ENCODE measurements around the gene CSMD2. TPM values are rescaled to one million over a fixed set of nuclear protein-coding genes. Genes with fewer than 3 reads are reported as not detected.

CSMD2 gene
- total RNA-seq, 2 experiments from 2014 or later = not detected

DNA sequence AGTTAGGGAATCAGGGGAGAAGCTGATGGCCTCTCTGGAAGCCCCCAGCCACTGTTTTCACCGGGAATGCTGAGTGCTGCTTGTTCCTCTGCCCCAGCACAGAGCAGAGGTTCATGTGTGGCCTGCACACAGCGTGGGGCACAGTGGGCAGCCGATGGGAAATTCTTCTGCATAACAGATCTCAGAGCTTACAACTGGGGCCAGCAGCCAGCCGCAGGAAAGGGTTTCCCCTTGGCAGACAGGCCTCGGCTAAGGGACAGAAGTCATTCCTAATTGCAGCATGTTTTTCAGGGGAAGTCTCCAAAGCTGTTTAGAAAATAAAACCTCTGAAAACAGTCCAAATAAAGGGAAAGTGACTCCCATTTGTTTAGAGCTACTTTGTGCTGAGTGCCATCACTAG lies 278.5 kb downstream of the CSMD2 start:
- Mint-ChIP-seq H3K27me3 (peaks cover 21% of the 10 kb centered on the region), H3K4me3 (no peak overlapping the region), H3K27ac (no peak overlapping the region), H3K36me3 (ENCODE audit: low read depth) (no peaks in the 10 kb centered on the region), H3K9me3 (no peaks in the 10 kb centered on the region), H3K4me1 (ENCODE audit: low read depth) (no peaks in the 10 kb centered on the region)
- DNase-seq (no peak), ATAC-seq (no peak)
- intact Hi-C loops (cut with micrococcal nuclease) = no loop called here
- TF ChIP-seq, protein P1, sequence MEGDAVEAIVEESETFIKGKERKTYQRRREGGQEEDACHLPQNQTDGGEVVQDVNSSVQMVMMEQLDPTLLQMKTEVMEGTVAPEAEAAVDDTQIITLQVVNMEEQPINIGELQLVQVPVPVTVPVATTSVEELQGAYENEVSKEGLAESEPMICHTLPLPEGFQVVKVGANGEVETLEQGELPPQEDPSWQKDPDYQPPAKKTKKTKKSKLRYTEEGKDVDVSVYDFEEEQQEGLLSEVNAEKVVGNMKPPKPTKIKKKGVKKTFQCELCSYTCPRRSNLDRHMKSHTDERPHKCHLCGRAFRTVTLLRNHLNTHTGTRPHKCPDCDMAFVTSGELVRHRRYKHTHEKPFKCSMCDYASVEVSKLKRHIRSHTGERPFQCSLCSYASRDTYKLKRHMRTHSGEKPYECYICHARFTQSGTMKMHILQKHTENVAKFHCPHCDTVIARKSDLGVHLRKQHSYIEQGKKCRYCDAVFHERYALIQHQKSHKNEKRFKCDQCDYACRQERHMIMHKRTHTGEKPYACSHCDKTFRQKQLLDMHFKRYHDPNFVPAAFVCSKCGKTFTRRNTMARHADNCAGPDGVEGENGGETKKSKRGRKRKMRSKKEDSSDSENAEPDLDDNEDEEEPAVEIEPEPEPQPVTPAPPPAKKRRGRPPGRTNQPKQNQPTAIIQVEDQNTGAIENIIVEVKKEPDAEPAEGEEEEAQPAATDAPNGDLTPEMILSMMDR (IDR thresholded peaks at IDR 0.05) = no peak
- CTCF ChIA-PET = no interaction called here
- POLR2A ChIA-PET = no interaction called here

DNA sequence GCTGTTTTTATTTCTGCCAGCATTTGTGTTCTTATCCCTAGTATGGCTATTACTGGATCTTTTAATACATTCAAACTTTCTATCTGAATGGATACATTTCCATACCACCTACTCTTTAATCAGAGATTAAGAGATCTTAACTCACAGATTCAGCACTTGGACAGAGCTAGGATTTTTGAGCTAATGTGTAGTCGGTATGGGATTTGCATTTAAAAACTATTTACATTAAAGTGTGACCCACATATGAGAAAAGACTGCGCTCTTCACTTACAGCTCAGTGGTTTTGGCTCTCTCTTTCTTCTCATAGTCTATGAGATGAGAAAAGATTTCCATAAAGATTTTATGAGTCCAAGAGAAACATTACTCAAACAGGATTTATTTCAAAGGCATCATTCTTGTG lies 284.7 kb downstream of the CSMD2 start:
- no peaks in the 10 kb centered on the region for H3K9me3 Mint-ChIP-seq
- no peak overlapping the region for H3K4me3 Mint-ChIP-seq
- H3K4me1 Mint-ChIP-seq (ENCODE audit: low read depth) = no peaks in the 10 kb centered on the region
- H3K36me3 Mint-ChIP-seq (ENCODE audit: low read depth) = no peaks in the 10 kb centered on the region
- no peak for ATAC-seq
- no peak for DNase-seq
- ChIA-PET POLR2A (no interaction called here), CTCF (no interaction called here)
- H3K27me3 Mint-ChIP-seq = peaks cover 24% of the 10 kb centered on the region
- H3K27ac Mint-ChIP-seq = no peak overlapping the region
- TF ChIP-seq, protein P1 (IDR thresholded peaks at IDR 0.05) = no peak
- intact Hi-C loops (cut with micrococcal nuclease) = no loop called here

DNA sequence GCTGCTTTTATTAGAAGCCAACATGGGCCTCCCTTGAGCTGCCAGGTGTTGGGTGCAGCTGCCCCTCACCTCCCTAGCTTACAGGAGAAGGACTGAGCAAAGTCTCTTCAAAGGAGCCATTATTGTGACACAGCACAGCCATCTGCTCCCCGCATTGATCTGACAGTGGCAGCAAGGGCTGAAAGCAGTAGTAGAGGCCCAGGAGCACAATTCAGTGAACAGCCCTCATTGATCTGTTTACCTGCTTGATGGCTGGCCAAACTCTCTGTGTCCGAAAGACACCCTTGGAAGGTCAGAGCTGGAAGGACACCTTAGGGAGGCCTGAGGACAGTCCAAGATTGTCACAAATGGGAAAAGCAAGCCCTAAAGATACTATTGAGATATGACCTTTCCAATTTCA lies 286.6 kb downstream of the CSMD2 start:
- H3K4me3 Mint-ChIP-seq = no peak overlapping the region
- ATAC-seq = no peak
- intact Hi-C loops (cut with micrococcal nuclease) = no loop called here
- H3K27ac Mint-ChIP-seq = no peak overlapping the region
- ChIA-PET POLR2A (no interaction called here), CTCF (no interaction called here)
- TF ChIP-seq, protein P1 (IDR thresholded peaks at IDR 0.05) = no peak
- no peaks in the 10 kb centered on the region for H3K4me1 Mint-ChIP-seq (ENCODE audit: low read depth)
- H3K36me3 Mint-ChIP-seq (ENCODE audit: low read depth) = no peaks in the 10 kb centered on the region
- DNase-seq = no peak
- H3K27me3 Mint-ChIP-seq = peaks cover 17% of the 10 kb centered on the region
- no peaks in the 10 kb centered on the region for H3K9me3 Mint-ChIP-seq

DNA sequence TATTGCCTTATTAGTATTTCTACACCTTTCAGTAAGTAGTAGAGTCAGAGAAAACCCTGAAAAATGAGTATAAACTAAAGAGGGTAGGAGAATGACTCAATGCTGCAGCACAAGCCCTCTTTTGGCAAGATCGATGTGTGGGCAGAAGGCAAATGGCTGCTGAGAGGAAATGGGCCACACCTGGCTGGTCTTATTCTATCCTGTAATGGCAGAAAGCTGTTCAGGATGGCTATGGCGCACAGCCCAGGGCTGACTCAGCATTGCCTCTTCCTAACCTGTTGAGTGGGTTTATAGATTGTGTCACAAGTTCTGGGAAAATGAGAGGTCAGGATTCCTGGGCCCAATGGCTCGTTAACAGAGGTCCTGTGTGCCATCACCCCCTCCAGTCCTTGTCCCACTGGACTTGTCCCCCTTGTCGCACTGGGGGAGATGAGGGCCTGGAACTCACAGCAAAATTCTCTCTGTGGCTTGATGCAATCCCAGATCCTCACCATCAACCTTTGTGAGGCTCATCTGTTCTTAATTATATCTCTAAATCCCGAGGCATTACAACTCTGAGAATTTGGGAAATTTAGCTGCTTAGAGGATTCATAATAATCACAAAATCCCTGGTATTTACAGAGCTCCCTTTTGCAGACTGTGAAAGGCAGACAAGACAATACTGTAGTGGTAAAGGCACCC lies 287.9 kb downstream of the CSMD2 start:
- Mint-ChIP-seq H3K27ac (no peak overlapping the region), H3K27me3 (peaks cover 14% of the 10 kb centered on the region), H3K4me3 (no peak overlapping the region), H3K36me3 (ENCODE audit: low read depth) (no peaks in the 10 kb centered on the region), H3K9me3 (no peaks in the 10 kb centered on the region), H3K4me1 (ENCODE audit: low read depth) (peaks cover 6% of the 10 kb centered on the region)
- DNase-seq (no peak), ATAC-seq (no peak)
- POLR2A ChIA-PET = no interaction called here
- TF ChIP-seq, protein P1 (IDR thresholded peaks at IDR 0.05) = no peak
- intact Hi-C loops (cut with micrococcal nuclease) = no loop called here
- CTCF ChIA-PET = no interaction called here

DNA sequence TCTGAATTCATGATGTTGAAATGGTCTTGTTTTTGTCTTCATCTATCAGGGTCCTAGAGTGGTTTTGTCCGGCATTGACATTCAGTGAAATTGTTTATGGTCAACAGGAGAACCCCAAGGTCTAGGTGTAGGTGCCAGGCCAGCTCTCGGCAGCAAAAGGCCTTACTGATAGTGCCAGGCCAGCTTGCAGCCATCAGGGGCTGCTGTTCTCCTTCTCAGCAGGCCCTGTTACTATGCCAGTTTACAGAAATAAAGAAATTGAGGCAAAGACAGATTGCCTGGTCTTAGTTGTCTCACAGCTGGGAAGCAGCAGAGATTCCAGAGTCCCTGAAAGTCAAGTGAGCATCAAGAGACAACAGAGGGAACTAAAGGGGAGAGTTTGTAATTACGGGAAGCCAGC lies 289.2 kb downstream of the CSMD2 start:
- TF ChIP-seq, protein P1 (IDR thresholded peaks at IDR 0.05) = no peak
- ATAC-seq (no peak), DNase-seq (no peak)
- no peaks in the 10 kb centered on the region for H3K36me3 Mint-ChIP-seq (ENCODE audit: low read depth)
- no peak overlapping the region for H3K27ac Mint-ChIP-seq
- POLR2A ChIA-PET = no interaction called here
- intact Hi-C loops (cut with micrococcal nuclease) = no loop called here
- no peaks in the 10 kb centered on the region for H3K9me3 Mint-ChIP-seq
- H3K27me3 Mint-ChIP-seq = peaks cover 11% of the 10 kb centered on the region
- CTCF ChIA-PET = no interaction called here
- no peak overlapping the region for H3K4me3 Mint-ChIP-seq
- peaks cover 11% of the 10 kb centered on the region for H3K4me1 Mint-ChIP-seq (ENCODE audit: low read depth)
